ENCODE measurements around the gene CHRNB1.

DNA sequence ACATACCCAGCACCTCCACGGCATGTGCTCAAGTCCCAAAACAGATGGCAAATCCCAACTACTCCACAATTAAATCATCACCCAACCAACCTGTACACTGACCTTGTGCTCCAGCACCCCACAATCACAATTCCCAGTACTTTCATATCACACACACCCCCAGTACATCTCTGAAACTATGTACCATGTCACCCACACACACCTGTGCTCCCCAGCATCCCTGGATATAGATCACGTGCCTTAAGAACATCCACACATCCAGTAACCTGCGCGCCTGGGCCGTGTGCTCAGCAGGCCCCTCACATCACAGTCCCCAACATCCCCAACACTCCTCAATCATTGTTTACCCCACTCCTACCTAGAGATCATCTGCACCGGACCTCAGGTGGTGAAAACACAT lies 35.1 kb upstream of the CHRNB1 start:
- TF ChIP-seq POLR2A (IDR thresholded peaks at IDR 0.05; ENCODE audit: low read depth, low read length) (no peak), POLR2AphosphoS5 (IDR thresholded peaks at IDR 0.05; ENCODE audit: low read depth, low read length) (no peak), TAF1 (IDR thresholded peaks at IDR 0.05; ENCODE audit: borderline replicate concordance, low read depth, low read length) (no peak)
